ENCODE data around the gene EFNA5. TPM values are rescaled to one million over a fixed set of nuclear protein-coding genes. Genes with fewer than 3 reads are reported as not detected.

Gene EFNA5
- polyA plus RNA-seq, 1 donor: 6.1 TPM

GRCh38 chr5:107474361-107474715, 196.4 kb downstream of the EFNA5 start:
- Histone ChIP-seq H3K27ac (ENCODE audit: low read length) (no peak overlapping the region), H3K9me3 (ENCODE audit: control insufficient read depth, low read depth, low read length) (no peaks in the 10 kb centered on the region), H3K27me3 (ENCODE audit: control insufficient read depth, insufficient read depth, low read length) (no peaks in the 10 kb centered on the region), H3K4me3 (ENCODE audit: low read length) (no peak overlapping the region), H3K4me1 (ENCODE audit: control insufficient read depth, insufficient read depth, low read length) (peaks cover 18% of the 10 kb centered on the region), H3K36me3 (ENCODE audit: control insufficient read depth, insufficient read depth, low read length) (no peaks in the 10 kb centered on the region)
- no CpG with 5 or more reads among the region's 3 CpGs for WGBS (ENCODE audit: insufficient coverage, low lambda C conversion rate)
- DNase-seq: no peak

- Histone ChIP-seq H3K9me3 (ENCODE audit: control insufficient read depth, low read depth, low read length) (no peaks in the 10 kb centered on the region), H3K36me3 (ENCODE audit: control insufficient read depth, insufficient read depth, low read length) (no peaks in the 10 kb centered on the region), H3K4me3 (ENCODE audit: low read length) (no peak overlapping the region), H3K4me1 (ENCODE audit: control insufficient read depth, insufficient read depth, low read length) (peaks cover 9% of the 10 kb centered on the region), H3K27ac (ENCODE audit: low read length) (no peak overlapping the region), H3K27me3 (ENCODE audit: control insufficient read depth, insufficient read depth, low read length) (no peaks in the 10 kb centered on the region)
- no CpG with 5 or more reads among the region's 2 CpGs for WGBS (ENCODE audit: insufficient coverage, low lambda C conversion rate)
- no peak for DNase-seq
These were observed 198.1 kb downstream of the EFNA5 start for GRCh38 chr5:107472620-107473064.

GRCh38 chr5:107470295-107470582, 200.5 kb downstream of the EFNA5 start:
- Histone ChIP-seq H3K9me3 (ENCODE audit: control insufficient read depth, low read depth, low read length) (no peaks in the 10 kb centered on the region), H3K27ac (ENCODE audit: low read length) (no peak overlapping the region), H3K4me3 (ENCODE audit: low read length) (no peak overlapping the region), H3K4me1 (ENCODE audit: control insufficient read depth, insufficient read depth, low read length) (peaks cover 6% of the 10 kb centered on the region), H3K36me3 (ENCODE audit: control insufficient read depth, insufficient read depth, low read length) (no peaks in the 10 kb centered on the region), H3K27me3 (ENCODE audit: control insufficient read depth, insufficient read depth, low read length) (no peaks in the 10 kb centered on the region)
- WGBS (ENCODE audit: insufficient coverage, low lambda C conversion rate): no CpG with 5 or more reads among the region's 1 CpG
- DNase-seq: no peak

GRCh38 chr5:107469485-107470294, 201.0 kb downstream of the EFNA5 start:
- H3K9me3 ChIP-seq (ENCODE audit: control insufficient read depth, low read depth, low read length): no peaks in the 10 kb centered on the region
- H3K4me1 ChIP-seq (ENCODE audit: control insufficient read depth, insufficient read depth, low read length): peaks cover 3% of the 10 kb centered on the region
- 83% methylated on average over 3 of the region's 5 CpGs for WGBS (ENCODE audit: insufficient coverage, low lambda C conversion rate)
- no peak overlapping the region for H3K4me3 ChIP-seq (ENCODE audit: low read length)
- H3K36me3 ChIP-seq (ENCODE audit: control insufficient read depth, insufficient read depth, low read length): no peaks in the 10 kb centered on the region
- DNase-seq: peak in 1 of 2 donors; percentile 20
- H3K27me3 ChIP-seq (ENCODE audit: control insufficient read depth, insufficient read depth, low read length): no peaks in the 10 kb centered on the region
- H3K27ac ChIP-seq (ENCODE audit: low read length): no peak overlapping the region

GRCh38 chr5:107469064-107469463, 201.7 kb downstream of the EFNA5 start:
- WGBS (ENCODE audit: insufficient coverage, low lambda C conversion rate): no CpG with 5 or more reads among the region's 2 CpGs
- Histone ChIP-seq H3K9me3 (ENCODE audit: control insufficient read depth, low read depth, low read length) (no peaks in the 10 kb centered on the region), H3K4me3 (ENCODE audit: low read length) (no peak overlapping the region), H3K36me3 (ENCODE audit: control insufficient read depth, insufficient read depth, low read length) (no peaks in the 10 kb centered on the region), H3K27ac (ENCODE audit: low read length) (no peak overlapping the region), H3K27me3 (ENCODE audit: control insufficient read depth, insufficient read depth, low read length) (no peaks in the 10 kb centered on the region), H3K4me1 (ENCODE audit: control insufficient read depth, insufficient read depth, low read length) (no peaks in the 10 kb centered on the region)
- DNase-seq: no peak

- no peak for DNase-seq
- Histone ChIP-seq H3K4me1 (ENCODE audit: control insufficient read depth, insufficient read depth, low read length) (no peaks in the 10 kb centered on the region), H3K4me3 (ENCODE audit: low read length) (no peak overlapping the region), H3K36me3 (ENCODE audit: control insufficient read depth, insufficient read depth, low read length) (no peaks in the 10 kb centered on the region), H3K27ac (ENCODE audit: low read length) (no peak overlapping the region), H3K9me3 (ENCODE audit: control insufficient read depth, low read depth, low read length) (no peaks in the 10 kb centered on the region), H3K27me3 (ENCODE audit: control insufficient read depth, insufficient read depth, low read length) (no peaks in the 10 kb centered on the region)
- WGBS (ENCODE audit: insufficient coverage, low lambda C conversion rate): no CpG with 5 or more reads among the region's 1 CpG
These were observed 202.5 kb downstream of the EFNA5 start for GRCh38 chr5:107468276-107468675.

- Histone ChIP-seq H3K36me3 (ENCODE audit: control insufficient read depth, insufficient read depth, low read length) (no peaks in the 10 kb centered on the region), H3K4me1 (ENCODE audit: control insufficient read depth, insufficient read depth, low read length) (no peaks in the 10 kb centered on the region), H3K9me3 (ENCODE audit: control insufficient read depth, low read depth, low read length) (no peaks in the 10 kb centered on the region), H3K27me3 (ENCODE audit: control insufficient read depth, insufficient read depth, low read length) (no peaks in the 10 kb centered on the region), H3K27ac (ENCODE audit: low read length) (no peak overlapping the region), H3K4me3 (ENCODE audit: low read length) (no peak overlapping the region)
- 75% methylated on average over 2 of the region's 5 CpGs for WGBS (ENCODE audit: insufficient coverage, low lambda C conversion rate)
- DNase-seq: peak in 1 of 2 donors; percentile 69
These were observed 203.4 kb downstream of the EFNA5 start for GRCh38 chr5:107467137-107467932.

- H3K4me1 ChIP-seq (ENCODE audit: control insufficient read depth, insufficient read depth, low read length): no peaks in the 10 kb centered on the region
- no peaks in the 10 kb centered on the region for H3K9me3 ChIP-seq (ENCODE audit: control insufficient read depth, low read depth, low read length)
- no peaks in the 10 kb centered on the region for H3K27me3 ChIP-seq (ENCODE audit: control insufficient read depth, insufficient read depth, low read length)
- DNase-seq: peak in 1 of 2 donors; percentile 21
- no peak overlapping the region for H3K27ac ChIP-seq (ENCODE audit: low read length)
- no peak overlapping the region for H3K4me3 ChIP-seq (ENCODE audit: low read length)
- H3K36me3 ChIP-seq (ENCODE audit: control insufficient read depth, insufficient read depth, low read length): no peaks in the 10 kb centered on the region
- WGBS (ENCODE audit: insufficient coverage, low lambda C conversion rate): no CpG with 5 or more reads among the region's 10 CpGs
These were observed 204.4 kb downstream of the EFNA5 start for GRCh38 chr5:107466233-107466769.

- Histone ChIP-seq H3K36me3 (ENCODE audit: control insufficient read depth, insufficient read depth, low read length) (no peaks in the 10 kb centered on the region), H3K27me3 (ENCODE audit: control insufficient read depth, insufficient read depth, low read length) (no peaks in the 10 kb centered on the region), H3K4me3 (ENCODE audit: low read length) (no peak overlapping the region), H3K27ac (ENCODE audit: low read length) (no peak overlapping the region), H3K9me3 (ENCODE audit: control insufficient read depth, low read depth, low read length) (no peaks in the 10 kb centered on the region), H3K4me1 (ENCODE audit: control insufficient read depth, insufficient read depth, low read length) (no peaks in the 10 kb centered on the region)
- no peak for DNase-seq
- WGBS (ENCODE audit: insufficient coverage, low lambda C conversion rate): 100% methylated on average over 1 of the region's 8 CpGs
These were observed 205.9 kb downstream of the EFNA5 start for GRCh38 chr5:107464876-107465275.

GRCh38 chr5:107464416-107464815, 206.3 kb downstream of the EFNA5 start:
- H3K9me3 ChIP-seq (ENCODE audit: control insufficient read depth, low read depth, low read length): no peaks in the 10 kb centered on the region
- no CpG with 5 or more reads among the region's 4 CpGs for WGBS (ENCODE audit: insufficient coverage, low lambda C conversion rate)
- H3K4me3 ChIP-seq (ENCODE audit: low read length): no peak overlapping the region
- H3K4me1 ChIP-seq (ENCODE audit: control insufficient read depth, insufficient read depth, low read length): no peaks in the 10 kb centered on the region
- H3K27ac ChIP-seq (ENCODE audit: low read length): no peak overlapping the region
- no peaks in the 10 kb centered on the region for H3K27me3 ChIP-seq (ENCODE audit: control insufficient read depth, insufficient read depth, low read length)
- no peaks in the 10 kb centered on the region for H3K36me3 ChIP-seq (ENCODE audit: control insufficient read depth, insufficient read depth, low read length)
- no peak for DNase-seq
